Raji (cell line): Measurements from ENCODE around the gene SDCBP2.

ENCODE experiments used
- POLR2A ChIP-seq: IDR thresholded peaks from 2 replicates; pipeline ENCODE4 v1.6.1; 2011; ENCODE audit warnings: low read depth, low read length, control low read depth; ENCODE audit not compliant: insufficient read depth

Gene SDCBP2

GRCh38 chr20:1300083-1300840, 28.7 kb downstream of the SDCBP2 start:
- TF ChIP-seq POLR2A, result no peak

DNA sequence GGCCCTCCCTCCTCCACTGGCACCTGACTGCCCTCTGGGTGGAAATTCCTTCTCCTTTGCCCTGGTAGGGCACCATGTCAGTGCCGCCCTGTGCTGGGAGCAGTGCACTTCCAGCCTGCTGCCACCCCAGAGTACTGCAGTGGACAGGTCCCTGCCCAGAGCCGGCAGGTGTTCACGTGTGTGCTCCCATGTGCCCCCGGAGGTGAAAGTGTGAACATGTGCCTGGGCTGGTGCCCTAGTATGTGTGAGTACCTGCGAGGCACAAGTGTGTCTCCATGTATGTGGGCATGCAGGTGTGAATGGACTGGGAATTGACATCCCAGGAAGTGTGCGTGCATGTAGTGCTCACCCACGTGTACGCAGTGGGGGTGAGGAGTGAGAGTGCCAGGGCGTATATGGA, 29.4 kb downstream of the SDCBP2 start:
- no peak for TF ChIP-seq POLR2A

GRCh38 chr20:1298888-1299511, 29.9 kb downstream of the SDCBP2 start:
- TF ChIP-seq POLR2A, result no peak

DNA sequence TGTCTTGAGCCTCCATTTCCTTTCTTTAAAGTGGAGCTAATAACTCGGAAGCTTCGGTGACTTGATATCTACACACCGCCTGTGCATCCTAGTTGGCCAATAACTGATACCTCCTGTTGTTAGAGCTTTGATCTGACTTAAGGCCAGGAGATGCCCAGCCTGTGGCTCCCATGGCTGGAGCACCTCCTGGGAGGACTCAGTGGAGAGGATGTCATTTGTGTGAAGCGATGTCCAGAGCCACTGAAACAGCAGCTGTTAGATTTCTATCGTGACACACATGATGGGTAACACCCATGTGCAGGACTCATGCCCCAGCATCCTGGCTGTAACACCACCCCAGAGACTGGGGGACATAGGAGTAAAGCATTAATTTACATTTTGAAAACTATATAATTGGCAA, 30.8 kb downstream of the SDCBP2 start:
- TF ChIP-seq POLR2A, result no peak

DNA sequence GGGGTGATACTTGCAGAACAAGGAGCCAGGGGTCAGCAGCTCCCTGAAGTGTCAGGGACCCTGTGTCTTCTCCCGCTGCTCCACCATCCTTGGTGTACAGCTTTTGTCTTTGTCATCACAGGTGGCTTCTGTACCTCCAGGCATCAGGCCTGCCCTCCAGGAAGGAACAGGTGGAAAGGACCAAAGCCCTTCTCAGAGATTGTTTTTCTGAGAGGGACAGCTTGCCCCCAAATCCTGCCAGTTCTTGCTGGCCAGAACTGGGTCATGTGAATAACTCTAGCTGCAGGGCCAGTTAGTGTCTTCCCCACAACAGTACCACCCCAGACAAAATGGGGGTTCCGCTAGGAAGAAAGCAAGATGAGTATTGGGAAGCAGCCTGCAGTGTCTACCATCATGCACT, 31.5 kb downstream of the SDCBP2 start:
- no peak for TF ChIP-seq POLR2A

GRCh38 chr20:1296922-1297321, 32.0 kb downstream of the SDCBP2 start:
- no peak for TF ChIP-seq POLR2A

GRCh38 chr20:1296117-1296610, 32.8 kb downstream of the SDCBP2 start:
- TF ChIP-seq POLR2A, result no peak

- no peak for TF ChIP-seq POLR2A
Observed at GRCh38 chr20:1295276-1295930, 33.5 kb downstream of the SDCBP2 start.

- no peak for TF ChIP-seq POLR2A
Observed at GRCh38 chr20:1294497-1294896, 34.4 kb downstream of the SDCBP2 start.

DNA sequence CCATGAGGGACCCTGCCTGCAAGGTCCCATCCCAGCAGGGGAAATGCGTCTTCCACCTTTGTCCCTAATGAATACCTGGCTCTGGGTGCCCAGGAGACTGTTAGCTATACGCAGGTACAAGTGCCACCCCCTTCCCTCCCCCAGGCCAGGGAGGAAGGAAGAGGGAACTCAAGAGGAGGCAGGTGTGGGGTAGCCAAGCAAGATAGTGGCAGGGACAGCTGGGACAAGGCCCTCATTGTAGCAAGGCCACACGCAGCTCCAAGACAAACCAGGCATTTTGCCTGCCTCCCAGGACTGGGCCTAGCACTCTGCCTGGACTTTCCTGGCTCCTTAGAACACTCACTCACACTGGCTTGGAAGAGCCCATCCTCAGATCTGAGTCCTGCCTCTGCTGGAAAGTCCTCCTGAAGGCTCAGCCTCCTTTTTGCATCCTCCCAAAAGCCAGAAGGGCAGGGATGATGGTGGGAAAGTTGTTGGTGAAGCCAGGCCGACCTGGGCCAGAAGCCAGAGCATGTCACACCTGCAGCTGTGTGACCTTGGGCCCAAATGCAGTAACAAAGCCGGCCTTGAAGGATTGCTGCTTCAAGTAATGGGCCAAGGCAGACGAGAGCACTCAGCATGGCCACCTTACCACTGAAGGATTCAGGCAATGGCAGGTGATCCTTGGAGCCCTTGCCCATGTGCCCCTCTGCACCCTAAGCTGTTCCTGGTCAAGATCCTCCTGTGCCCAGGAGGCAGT, 35.1 kb downstream of the SDCBP2 start:
- TF ChIP-seq POLR2A, result no peak

- TF ChIP-seq POLR2A, result no peak
Observed at GRCh38 chr20:1292620-1293019, 36.3 kb downstream of the SDCBP2 start.

GRCh38 chr20:1291191-1291741, 37.7 kb downstream of the SDCBP2 start:
- no peak for TF ChIP-seq POLR2A

DNA sequence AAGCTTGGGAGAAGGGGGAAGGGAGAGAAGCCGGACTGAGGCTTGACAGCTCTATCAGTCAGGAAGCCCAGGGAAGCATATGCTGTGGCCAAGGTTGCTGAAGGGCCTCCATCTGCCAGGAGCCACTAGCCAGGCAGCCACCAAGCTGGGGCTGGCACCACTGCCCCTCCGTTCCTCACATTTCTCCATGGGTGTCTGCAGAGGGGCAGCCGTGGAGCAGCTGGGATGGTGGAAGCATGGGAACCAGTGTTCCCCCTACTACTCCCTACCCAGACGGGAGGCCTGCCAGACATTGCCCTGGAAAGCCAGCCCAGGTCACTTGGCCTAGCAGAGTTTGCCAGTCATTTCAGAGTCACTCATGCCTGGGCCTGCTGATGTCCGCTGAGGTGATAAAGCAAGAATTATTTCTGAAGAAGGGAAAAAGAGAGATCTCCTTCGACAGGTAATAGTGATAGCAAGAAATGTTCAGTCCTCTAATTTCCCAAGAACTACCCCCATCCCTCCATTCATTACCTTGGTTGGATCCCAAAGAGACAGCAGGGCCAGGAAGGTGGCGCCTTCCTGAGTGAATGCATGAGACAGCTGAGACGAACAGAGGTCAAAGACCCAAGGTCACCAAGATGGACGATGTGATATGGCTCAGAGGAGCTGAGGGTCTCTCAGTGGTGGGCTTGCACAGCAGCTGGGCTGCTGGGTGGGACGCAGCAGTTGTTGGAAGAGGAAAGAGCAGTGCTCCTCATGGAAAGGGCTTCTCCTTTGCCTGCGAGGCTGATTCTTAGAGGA, 41.0 kb downstream of the SDCBP2 start:
- no peak for TF ChIP-seq POLR2A

GRCh38 chr20:1287306-1287705, 41.6 kb downstream of the SDCBP2 start:
- TF ChIP-seq POLR2A, result no peak

DNA sequence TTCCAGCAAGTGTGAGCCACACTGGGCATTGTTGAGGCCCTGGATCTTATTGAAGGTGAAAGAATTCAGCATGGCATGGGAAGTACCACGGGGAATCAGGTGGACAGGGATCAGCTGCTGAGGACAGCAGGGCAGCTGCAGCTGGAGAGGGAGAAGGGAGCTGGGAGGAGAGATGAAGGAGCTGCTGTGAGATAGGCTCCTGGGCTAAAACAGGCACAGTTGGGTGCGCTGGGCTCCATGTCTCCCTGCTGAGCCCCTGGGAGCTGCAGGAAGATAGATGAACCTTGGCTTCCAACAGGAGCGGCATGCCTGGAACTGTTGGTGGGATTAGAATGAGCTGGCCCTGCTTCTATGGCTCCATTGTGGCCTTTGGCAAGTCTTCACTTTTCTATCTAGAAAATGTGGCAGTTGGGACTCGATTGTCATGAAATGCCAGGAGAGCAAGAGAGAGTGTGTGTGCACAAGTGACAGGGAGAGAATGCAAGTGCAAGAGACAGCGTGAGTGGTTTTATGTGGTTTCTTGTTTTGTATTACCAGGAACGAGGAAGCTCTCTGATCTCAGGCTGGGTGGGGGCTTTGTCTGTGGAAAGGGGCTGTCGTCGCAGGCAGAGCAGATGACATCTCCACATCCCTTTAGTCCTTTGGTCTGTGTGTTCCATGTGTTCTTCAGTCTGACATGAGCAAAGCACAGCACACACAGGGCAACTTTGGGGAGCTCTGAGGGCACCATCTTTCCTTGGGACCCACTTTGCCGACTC, 42.5 kb downstream of the SDCBP2 start:
- TF ChIP-seq POLR2A, result no peak
